ENCODE results near the gene SLC29A1.

- TF ChIP-seq EP300 (IDR thresholded peaks at IDR 0.05) = no peak
- TF ChIP-seq CTCF (IDR thresholded peaks at IDR 0.05) = no peak
Observed at GRCh38 chr6:44258325-44258863, 35.0 kb downstream of the SLC29A1 start.
